Kidney (tissue), 14 donors: ENCODE measurements around the gene PSG6. TPM values are rescaled to one million over a fixed set of nuclear protein-coding genes. Genes with fewer than 3 reads are reported as not detected.
"Not testable (repeated sequence)": the region's sequence is repeated elsewhere in the genome, so short reads cannot be mapped to it uniquely, and the experiment has no call there.

ENCODE experiments used
- DNase-seq, 5 donors: peaks; one replicate each; pipeline ENCODE4 v3.0.0-alpha.2; 2013 to 2020
- FAIRE-seq: peaks from 2 replicates; lab custom pipeline; 2012; peaks lifted over from hg19 to GRCh38; lab: Jason Lieb, UNC
- H3K27ac ChIP-seq, 2 donors: one replicate each; pipeline ENCODE4 v1.7.0; 2013; ENCODE audit warnings: low read depth in 2 of 2, low read length in 2 of 2, inconsistent platforms in 1 of 2
- H3K27me3 ChIP-seq: one replicate; pipeline ENCODE4 v1.7.1; 2013; ENCODE audit warnings: low read length, inconsistent platforms; ENCODE audit not compliant: control insufficient read depth, insufficient read depth
- H3K36me3 ChIP-seq, 3 donors: one replicate each; pipeline versions ENCODE4 v1.7.0 to v1.7.1; 2013; ENCODE audit warnings: low read length in 3 of 3, control low read depth in 1 of 3, inconsistent platforms in 1 of 3; ENCODE audit not compliant: insufficient read depth in 3 of 3, control insufficient read depth in 2 of 3
- H3K4me1 ChIP-seq, 3 donors: one replicate each; pipeline versions ENCODE4 v1.7.0 to v1.7.1; 2013; ENCODE audit warnings: low read length in 3 of 3, inconsistent platforms in 1 of 3, low read depth in 1 of 3; ENCODE audit not compliant: control insufficient read depth in 2 of 3, insufficient read depth in 2 of 3
- H3K4me3 ChIP-seq, 3 donors: one replicate each; pipeline versions ENCODE4 v1.7.0 to v1.8.1; 2013; ENCODE audit warnings: low read length in 3 of 3, control low read depth in 1 of 3, inconsistent platforms in 1 of 3
- H3K9ac ChIP-seq, 3 donors: one replicate each; pipeline versions ENCODE4 v1.7.0 to v1.7.1; 2013; ENCODE audit warnings: low read length in 3 of 3, control low read depth in 1 of 3, inconsistent platforms in 1 of 3
- H3K9me3 ChIP-seq, 3 donors: one replicate each; pipeline versions ENCODE4 v1.7.0 to v1.7.1; 2013; ENCODE audit warnings: low read length in 3 of 3, control low read depth in 1 of 3, inconsistent platforms in 1 of 3; ENCODE audit not compliant: control insufficient read depth in 2 of 3, insufficient read depth in 1 of 3
- CTCF ChIP-seq: IDR thresholded peaks from 3 replicates; pipeline ENCODE4 v1.5.1; 2012; ENCODE audit warnings: mild to moderate bottlenecking, moderate library complexity, borderline replicate concordance; ENCODE audit not compliant: insufficient read depth; ENCODE audit errors: extremely low read depth
- intact Hi-C: fragments of 100-400 bp; cut with DNase I; formaldehyde crosslinking; loops from one replicate; pipeline ENCODE4 v1.11.1; 2022
- polyA plus RNA-seq: library from polyadenylated mRNA; stranded (reverse); fragments of 350-450 nt; fragmentation: Illumina TruSeq; extraction: RNeasy Lipid Tissue Mini Kit (QIAGEN cat#74804); gene quantifications from one replicate; pipeline ENCODE4 v1.2.3, GENCODE V29; 2014; ENCODE audit warnings: low read depth, low replicate concordance; ENCODE audit not compliant: insufficient read depth
- total RNA-seq: library from RNA; stranded (reverse); fragmentation: NEBNext Ultra II Directional; extraction: Animal tissue kit (Norgen Biotek cat#: 25700); gene quantifications from one replicate; pipeline ENCODE4 v1.2.1, GENCODE V29; 2021
- donor health status: control.
- donor health status: control.
- donor health status: control.
- donor health status: control.
- donor health status: control.
- donor health status: DM: yes; HTN: yes; CAD: no.
- donor health status: Normal renal cell carcinoma (clear cell type).

Gene PSG6
- total and polyA plus RNA-seq, 2 donors from 2014 or later = not detected

DNA sequence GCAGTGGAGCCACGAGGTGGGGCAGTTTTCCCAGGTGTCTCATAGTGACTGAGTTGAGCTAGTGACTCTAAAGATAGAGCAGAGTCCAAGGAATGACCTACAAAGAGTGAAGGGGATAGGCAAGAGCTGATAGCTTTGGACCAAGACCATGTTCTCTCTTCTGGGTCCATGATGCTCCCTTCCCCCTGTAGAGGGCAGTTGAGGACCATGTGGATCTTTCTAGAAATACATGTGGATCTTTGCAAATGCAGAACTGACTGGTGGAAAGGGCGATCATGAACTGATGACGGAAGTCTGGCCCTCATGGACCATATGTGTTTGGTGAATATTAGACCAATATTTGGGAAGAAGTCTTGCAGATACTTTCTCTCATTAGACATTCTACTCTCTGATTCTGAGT lies 45.1 kb downstream of the PSG6 start:
- Histone ChIP-seq H3K4me3 (no peak overlapping the region), H3K27me3 (no peaks in the 10 kb centered on the region), H3K4me1 (no peaks in the 10 kb centered on the region), H3K36me3 (no peaks in the 10 kb centered on the region), H3K9ac (no peak overlapping the region), H3K9me3 (no peaks in the 10 kb centered on the region), H3K27ac (no peak overlapping the region)
- DNase-seq (no peak), FAIRE-seq (no peak)
- intact Hi-C loops = no loop called here
- TF ChIP-seq CTCF = no peak

- no peaks in the 10 kb centered on the region for H3K27me3 ChIP-seq
- no peak for FAIRE-seq
- H3K9ac ChIP-seq = no peak overlapping the region
- intact Hi-C loops = no loop called here
- no peaks in the 10 kb centered on the region for H3K9me3 ChIP-seq
- no peak overlapping the region for H3K4me3 ChIP-seq
- no peaks in the 10 kb centered on the region for H3K4me1 ChIP-seq
- no peak for TF ChIP-seq CTCF
- no peaks in the 10 kb centered on the region for H3K36me3 ChIP-seq
- DNase-seq = no peak
- H3K27ac ChIP-seq = no peak overlapping the region
These were observed 60.2 kb downstream of the PSG6 start for GRCh38 chr19:42857544-42857867.

DNA sequence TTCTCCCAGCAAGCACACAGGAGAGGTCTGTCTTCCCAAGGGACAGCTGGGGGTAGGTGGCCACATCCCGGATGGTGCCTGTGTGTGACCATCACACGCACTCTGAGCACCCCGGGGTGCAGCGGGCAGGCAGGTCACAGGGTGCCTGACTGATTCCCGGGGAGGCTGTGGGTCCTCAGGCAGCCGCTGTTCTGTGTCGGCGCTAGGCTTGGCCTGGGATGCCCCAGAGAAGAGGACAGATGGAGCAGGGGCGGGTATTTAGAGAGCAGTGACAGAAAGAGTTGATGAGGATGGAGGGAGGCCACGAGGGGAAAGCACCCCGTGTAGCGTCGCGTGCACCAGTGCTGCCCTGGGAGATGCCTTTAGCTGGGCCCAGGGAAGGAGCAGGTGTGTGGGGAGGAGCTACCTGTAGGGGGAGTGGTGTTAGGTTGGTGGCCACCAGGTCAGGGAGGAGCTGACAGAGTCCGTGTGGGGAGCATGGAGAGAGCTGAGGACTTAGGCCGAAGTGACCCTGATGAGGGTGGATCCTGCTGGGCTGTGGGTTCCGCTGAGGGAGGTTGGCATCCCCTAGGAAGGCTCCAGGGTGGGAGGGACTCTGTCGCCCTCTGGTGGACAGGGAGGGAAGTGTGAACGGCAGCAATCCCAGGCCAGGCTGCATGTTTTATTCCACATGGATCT lies 60.7 kb downstream of the PSG6 start:
- FAIRE-seq, H3K9ac ChIP-seq, H3K27me3 ChIP-seq, H3K4me1 ChIP-seq, DNase-seq, intact Hi-C loops, H3K27ac ChIP-seq, H3K36me3 ChIP-seq, H3K9me3 ChIP-seq, H3K4me3 ChIP-seq: not testable (repeated sequence)

GRCh38 chr19:42854745-42855144 lies 62.9 kb downstream of the PSG6 start:
- DNase-seq, H3K36me3 ChIP-seq, H3K4me3 ChIP-seq, H3K9me3 ChIP-seq, H3K9ac ChIP-seq, FAIRE-seq, H3K27ac ChIP-seq, intact Hi-C loops, H3K27me3 ChIP-seq, H3K4me1 ChIP-seq: not testable (repeated sequence)

GRCh38 chr19:42853231-42853630 lies 64.5 kb downstream of the PSG6 start:
- H3K9ac ChIP-seq, H3K27ac ChIP-seq, H3K9me3 ChIP-seq, intact Hi-C loops, FAIRE-seq, H3K4me1 ChIP-seq, H3K4me3 ChIP-seq, DNase-seq, H3K27me3 ChIP-seq, H3K36me3 ChIP-seq: not testable (repeated sequence)

- H3K4me1 ChIP-seq, H3K9ac ChIP-seq, H3K27ac ChIP-seq, H3K9me3 ChIP-seq, H3K36me3 ChIP-seq, intact Hi-C loops, DNase-seq, H3K27me3 ChIP-seq, FAIRE-seq, H3K4me3 ChIP-seq: not testable (repeated sequence)
These were observed 64.9 kb downstream of the PSG6 start for GRCh38 chr19:42852821-42853220.
